Activated gamma-delta T cell treated with Interleukin-2 at 50 U/mL for 16 hours (primary cell): ENCODE results near the gene NID1.

Experiments
- DNase-seq: peaks from one replicate; pipeline ENCODE4 v3.0.0-alpha.2; 2020

Gene NID1

GRCh38 chr1:236064674-236065508, at the start of gene NID1:
TSS of gene NID1 (minus strand) at chr1:236065090. CDS start at chr1:236065079, 11 bp downstream.
- peak; percentile 6 for DNase-seq

DNA sequence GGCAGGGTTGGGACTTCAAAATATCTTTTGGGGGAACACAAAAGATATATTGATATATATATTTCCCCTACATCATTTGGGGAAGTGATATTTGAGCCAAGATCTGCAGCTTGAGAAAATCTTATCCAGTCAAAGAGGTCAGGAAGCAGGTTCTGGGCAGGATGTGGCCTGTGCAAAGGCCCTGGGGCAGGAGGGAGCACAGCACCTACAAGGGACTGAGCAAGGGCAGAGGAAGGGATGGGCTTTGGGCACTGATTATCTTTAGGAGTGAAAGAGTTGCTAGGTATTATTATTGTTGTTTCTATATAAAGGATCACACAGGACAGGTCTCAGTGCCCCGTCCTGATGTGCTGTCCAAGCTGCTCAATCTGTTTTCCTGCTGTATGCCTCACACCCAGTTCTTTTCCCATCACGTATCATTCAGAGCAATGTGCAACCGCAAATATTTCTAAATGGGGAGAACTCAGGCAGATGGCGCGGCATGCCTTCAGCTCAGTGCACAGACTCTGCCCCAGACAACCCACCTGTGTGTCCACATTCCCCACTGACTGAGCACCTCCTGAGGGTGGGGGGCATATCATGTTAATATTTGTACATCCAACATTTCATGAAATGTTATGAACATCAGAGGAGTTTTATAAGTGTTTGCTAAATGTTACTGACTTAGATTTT, 49.3 kb upstream of the NID1 start:
- no peak for DNase-seq

GRCh38 chr1:236113324-236114032, 48.6 kb upstream of the NID1 start:
- no peak for DNase-seq

DNA sequence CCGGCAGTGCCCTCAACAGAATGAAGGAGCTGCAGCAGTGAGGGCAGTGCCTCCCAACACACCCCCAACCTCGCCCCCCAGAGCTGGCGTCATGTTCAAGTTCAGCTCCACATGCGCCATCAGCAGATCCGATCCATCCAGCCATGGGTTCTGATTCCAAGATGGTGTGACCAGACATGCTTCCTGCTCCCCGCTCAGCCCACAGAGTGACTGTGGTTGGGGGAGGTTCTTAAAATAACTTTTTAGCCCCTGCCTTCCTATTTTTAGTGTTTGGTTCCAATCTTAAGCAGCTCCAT, 47.4 kb upstream of the NID1 start:
- no peak for DNase-seq

- DNase-seq: no peak
Observed at GRCh38 chr1:236111527-236112331, 46.8 kb upstream of the NID1 start.

- DNase-seq: no peak
Observed at GRCh38 chr1:236110137-236110536, 45.2 kb upstream of the NID1 start.

DNA sequence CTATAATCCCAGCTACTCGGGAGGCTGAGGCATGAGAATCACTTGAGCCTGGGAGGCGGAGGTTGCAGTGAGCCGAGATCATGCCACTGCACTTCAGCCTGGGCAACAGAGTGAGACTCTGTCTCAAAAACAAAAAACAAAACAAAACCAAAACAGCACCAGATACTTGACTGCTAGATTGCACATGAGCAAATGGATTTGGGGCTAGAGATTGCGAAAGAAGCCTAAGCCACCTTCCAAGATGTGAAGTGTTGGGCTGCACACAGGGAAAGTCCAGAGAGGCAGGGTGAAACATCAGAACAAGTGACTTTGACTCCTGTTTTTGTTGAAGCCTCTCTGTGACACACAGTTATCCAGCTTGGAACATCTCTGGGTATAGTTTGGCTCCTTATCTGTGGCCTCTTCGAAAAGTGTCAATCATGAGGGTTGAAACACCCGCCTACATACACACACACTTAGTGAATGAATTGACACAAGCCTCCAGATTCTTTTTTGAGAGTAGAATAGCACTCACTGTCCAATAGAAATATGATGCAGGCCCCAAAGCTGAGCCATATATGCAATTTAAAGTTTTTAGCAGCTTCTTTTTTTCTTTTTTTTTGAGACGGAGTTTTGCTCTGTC, 43.2 kb upstream of the NID1 start:
- DNase-seq: no peak

DNA sequence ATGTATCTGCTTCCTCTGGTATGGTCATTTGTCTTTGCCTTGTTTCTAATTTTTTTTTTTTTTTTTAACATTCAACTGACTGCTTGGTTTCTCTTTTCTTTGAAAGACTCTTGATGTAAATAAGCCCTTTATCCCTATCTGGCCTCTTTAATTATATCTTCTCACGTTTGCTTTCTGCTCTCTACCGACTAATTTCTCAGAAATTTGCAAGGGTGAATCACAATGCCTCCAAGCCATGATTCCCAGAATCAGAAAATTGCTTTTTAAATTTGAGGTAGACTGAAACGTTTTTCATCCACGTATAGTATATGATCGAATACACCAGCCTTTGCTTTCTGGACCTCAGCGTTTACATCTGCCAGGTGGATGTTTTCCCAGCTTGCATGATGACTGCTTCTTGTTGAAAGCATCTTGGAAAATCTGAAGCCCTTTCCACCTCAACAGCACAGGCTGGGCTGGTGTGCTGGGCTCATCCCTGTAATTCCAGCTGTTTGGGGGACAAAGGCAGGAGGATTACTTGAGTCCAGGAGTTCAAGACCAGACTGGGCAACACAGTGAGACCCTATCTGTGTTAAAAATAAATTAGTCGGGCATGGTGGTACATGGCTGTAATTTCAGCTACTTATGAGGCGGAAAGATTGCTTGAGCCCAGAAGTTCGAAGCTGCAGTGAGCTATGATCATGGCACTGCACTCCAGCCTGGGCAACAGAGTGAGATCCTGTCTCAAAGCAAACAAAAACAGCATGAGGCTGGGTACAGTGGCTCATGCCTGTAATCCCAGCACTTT, 42.4 kb upstream of the NID1 start:
- no peak for DNase-seq

DNA sequence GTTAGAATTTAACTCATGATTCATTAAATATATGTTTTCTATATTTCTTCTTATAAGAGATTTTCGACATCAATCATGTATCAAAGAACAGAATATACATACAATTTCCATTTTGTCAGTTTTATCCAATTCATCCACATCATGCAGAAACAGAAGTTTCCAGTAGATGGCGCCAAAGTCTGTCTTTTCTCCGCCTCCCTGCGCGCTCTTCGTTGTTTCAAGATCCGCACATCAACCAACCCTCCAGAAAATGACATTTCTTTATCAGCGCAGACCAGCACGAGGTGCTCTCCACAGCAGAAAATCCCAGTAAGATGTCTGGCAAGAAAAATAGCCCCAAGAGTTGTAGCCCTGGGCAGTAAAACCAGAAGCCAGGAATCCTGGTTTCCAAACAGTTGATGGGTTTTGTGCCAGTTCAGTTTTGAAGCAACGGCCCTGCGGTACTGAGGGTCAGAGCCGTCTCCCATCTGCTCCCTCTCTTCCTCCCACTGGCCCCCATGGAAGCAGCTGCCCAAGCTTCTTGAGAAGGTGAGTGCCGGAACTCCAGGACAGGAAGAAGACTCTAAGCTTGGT, 38.8 kb upstream of the NID1 start:
- DNase-seq: peak; percentile 61

GRCh38 chr1:236103059-236103458, 38.2 kb upstream of the NID1 start:
- DNase-seq: no peak

DNA sequence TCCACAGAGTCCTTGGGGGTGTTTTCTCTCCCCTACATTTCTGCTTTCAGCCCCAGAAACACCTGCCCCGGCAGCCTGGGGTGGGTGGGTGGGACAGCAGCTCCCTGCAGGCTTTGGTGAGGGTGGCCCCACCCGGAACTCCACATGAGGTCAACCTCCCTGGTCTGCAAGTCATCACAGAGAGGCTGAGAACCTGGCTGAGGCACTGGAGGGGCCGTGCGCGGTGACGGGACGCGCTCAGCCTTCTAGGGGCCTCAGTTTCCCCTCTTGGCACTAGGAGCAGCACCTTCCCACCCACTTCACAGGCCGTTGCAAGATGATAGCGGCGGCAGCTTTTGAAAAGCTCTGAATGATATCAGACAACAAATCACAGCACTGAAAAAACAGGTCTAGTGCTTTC, 37.7 kb upstream of the NID1 start:
- no peak for DNase-seq

DNA sequence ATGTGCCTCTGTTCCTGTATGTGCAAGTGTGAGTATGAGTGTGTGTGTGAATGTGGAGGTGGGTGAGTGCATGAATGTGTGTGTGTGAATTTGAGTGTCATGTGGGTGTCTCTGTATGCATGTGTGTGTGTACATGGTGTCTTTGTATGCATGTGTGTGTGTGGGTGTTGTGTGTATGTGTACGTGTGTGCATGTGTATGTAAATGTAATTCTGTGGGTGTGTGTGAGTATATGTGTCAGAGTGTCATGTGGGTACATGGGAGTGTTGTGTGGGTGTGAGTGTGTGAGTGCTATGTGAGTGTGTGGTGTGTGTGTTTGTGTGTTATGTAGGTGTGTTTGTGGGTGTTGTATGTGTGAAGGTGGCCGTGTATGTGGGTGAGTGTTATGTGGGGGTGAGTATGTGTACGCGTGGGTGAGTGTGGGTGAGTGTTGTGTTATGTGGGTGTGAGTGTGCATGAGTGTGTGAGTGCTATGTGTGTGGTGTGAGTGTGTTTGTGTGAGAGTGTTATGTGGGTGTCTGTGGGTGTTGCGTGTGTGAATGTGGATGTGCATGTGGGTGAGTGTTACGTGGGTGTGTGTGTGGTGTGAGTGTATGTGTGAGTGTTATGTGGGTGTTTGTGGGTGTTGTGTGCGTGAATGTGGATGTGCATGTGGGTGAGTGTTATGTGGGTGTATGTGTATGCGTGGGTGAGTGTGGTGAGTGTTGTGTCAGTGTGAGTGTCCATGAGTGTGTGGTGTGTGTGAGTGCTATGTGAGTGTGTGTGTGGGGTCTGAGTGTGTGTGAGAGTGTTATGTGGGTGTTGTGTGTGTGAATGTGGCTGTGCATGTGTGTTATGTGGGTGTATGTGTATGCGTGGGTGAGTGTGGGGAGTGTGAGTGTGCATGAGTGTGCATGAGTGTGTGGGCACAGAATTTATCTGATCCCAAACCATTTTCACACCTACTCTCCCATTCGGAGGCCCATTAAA, 36.6 kb upstream of the NID1 start:
- DNase-seq: no peak

DNA sequence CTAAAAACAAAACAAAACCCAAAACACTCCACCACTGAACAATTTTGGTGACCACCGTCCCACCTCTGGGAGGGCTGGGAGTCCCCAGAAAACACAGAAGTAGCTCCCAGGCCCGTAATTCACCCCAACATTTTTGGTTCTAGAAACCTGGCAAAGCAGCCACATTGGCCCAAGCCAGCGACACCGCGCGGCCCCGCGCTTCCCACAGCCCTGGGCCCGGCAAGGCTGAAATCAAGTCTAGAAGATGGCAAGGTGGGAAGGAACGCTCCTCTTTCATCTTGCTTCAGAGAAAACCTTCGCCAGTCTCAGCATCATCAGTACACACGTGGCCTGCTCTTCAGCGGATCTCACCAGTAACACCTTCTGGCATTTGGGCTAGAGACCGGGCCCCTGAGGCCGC, 35.9 kb upstream of the NID1 start:
- DNase-seq: no peak

GRCh38 chr1:236099355-236099974, 34.6 kb upstream of the NID1 start:
- no peak for DNase-seq

- no peak for DNase-seq
Observed at GRCh38 chr1:236098267-236098666, 33.4 kb upstream of the NID1 start.

DNA sequence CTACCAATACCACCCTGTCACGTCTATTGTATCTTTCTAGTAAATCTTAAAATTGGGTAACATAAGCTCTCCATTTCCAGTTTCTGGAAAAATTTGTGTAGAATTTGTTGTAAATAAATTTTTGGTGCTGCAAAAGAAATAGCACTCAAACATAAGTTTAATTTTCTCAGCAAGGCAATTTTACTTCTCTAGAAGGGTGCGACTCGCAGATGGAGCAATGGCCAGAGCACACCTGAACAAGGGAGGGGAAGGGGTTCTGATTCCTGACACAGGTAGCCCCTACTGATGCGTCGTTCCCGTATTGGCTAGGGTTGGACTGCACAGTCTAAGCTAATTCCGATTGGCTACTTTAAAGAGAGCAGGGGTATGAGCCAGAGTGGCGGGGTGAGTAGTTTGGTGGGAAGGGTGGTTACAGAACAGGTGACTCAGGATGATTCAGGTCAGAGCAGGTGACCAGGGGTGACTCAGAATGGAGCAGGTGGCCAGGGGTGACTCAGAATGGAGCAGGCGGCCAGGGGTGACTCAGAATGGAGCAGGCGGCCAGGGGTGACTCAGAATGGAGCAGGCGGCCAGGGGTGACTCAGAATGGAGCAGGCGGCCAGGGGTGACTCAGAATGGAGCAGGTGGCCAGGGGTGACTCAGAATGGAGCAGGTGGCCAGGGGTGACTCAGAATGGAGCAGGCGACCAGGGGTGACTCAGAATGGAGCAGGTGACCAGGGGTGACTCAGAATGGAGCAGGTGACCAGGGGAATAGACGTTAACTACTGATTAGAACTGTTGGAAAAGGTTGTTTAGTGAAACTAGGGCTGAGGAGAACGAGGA, 32.0 kb upstream of the NID1 start:
- DNase-seq: peak; percentile 84

DNA sequence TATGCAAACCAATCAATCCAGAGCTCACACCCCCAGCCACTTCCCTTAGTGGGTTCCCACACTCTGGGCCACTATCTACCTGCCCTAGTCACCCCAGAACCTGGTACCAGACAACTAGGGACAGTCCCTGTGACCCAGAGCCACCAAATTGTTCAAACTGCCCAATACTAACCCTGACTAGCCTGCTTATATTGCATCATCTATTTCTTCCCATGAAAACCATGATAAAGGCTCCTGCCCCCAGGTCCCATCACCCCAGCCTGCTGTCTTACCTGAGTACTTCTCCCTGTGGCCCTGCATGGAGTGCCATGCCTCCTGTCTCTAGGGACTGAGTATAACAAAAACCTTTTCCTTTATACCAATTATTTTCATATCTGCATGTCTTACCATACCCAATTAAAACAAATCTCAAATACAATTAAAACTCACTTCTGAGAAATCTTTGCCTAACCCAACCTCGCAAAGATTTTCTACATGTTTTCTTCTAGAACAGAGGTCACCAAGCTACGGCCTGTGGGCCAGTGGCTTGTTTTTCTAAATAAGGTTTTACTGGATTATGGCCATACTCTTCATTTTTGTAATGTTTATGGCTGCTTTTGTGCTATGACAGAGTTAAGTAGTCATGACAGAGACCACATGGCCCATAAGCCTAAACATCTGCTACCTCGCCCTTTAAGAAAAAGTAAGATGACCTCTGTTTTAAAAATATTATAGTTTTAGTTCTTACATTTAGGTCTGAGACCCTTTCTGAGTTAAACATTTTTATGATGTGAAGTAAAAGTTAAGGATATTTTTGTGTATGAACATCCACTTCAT, 31.0 kb upstream of the NID1 start:
- no peak for DNase-seq

- no peak for DNase-seq
Observed at GRCh38 chr1:236092899-236093298, 28.0 kb upstream of the NID1 start.
